ENCODE data around the gene TNF.

GRCh38 chr6:31574106-31575061 is 981 bp upstream of the TNF start:
- TF ChIP-seq ZSCAN30 (CRISPR knock-in tag; IDR thresholded peaks at IDR 0.05) = no peak
- no peak for TF ChIP-seq ZNF562 (CRISPR knock-in tag; IDR thresholded peaks at IDR 0.05; ENCODE audit: borderline replicate concordance)
